Activated CD8-positive, alpha-beta memory T cell treated with anti-CD3 and anti-CD28 coated beads, Interleukin-2, amount 50 U/mL, for 24 hours (primary cell): ENCODE measurements around the gene RASGRP4.

ENCODE experiments used
- DNase-seq: peaks from one replicate; pipeline ENCODE4 v3.0.0-alpha.2; 2020; ENCODE audit errors: extremely low read depth

Gene RASGRP4

DNA sequence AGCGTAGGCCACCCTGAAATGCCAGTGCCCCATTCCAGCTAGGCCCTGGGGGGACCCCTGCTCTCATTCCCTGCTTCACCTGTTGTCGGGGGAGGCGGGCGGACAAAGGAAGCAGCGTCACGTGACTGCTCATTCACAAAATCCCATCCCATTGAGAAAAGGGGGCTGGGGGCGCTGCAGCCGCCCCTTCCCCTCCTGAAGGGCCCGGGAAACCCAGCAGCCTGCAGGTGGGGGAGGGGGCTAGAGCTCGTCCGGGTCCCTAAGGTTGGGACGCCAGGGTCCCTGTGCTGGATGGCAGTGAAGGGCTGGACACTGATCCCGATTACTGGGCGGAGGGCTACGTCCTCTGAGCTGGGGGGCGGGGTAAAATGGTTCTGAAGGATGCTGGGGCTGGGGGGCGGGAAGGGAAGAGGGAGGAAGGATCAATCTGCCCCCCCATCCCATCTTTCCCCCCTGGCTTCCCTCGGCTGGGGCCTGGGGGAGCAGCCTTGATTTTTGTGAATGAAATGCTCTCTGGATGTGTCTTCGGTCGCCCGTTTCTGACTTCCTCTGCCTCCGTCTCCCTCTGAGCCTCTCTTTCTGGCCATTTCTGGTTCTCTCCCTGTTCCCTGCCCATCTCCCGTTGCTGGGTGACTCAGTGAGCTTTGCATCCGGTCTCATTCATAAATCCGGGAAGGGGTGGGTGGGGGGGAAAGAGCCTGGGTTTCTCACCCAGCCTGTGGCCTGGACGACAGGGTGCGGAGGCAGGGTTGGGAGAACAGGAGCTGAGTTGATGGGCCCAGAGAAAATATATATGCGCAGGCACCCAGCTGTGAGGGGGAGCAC is 36.7 kb downstream of the RASGRP4 start:
- DNase-seq = no peak

DNA sequence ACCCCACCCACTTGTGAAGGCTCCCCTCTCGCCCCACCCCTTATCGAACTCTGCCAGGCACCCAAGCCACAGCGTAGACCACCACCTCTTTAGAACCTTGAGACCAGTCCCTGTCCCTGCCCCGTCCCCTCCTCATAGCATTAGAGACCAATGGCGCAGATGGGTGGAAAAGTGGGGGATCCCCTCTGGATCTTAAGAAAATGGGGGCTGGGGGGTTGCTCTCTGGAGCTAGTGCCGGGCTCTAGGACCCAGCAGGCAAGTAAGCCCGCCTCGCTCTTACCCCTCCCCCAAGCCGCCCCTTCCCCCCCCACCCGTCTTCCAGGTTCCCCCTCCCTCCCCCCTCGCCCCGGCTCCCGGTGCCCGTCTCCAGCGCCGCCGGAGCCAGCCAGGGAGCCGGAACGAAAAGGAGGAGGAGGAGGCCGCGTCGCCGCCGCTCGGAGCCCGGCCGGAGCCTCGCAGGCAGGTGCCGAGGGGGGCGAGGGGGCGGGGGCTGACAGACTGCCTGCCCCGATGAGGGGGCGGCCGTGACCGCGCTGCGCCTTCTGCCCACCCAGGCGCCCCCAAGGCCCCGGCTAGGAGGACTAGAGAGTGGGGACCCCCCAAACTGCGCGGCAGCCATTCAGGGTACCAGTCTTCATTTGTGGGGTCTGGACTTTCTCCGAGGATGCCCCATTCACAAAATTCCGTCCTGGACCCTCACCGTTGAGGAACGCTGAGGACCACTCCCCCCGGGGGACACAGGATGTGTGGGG is 37.5 kb downstream of the RASGRP4 start, which contains the start of gene SPRED3:
Gene SPRED3, plus strand, starts transcription at position 349 of the 752 bp plus-strand sequence. CDS start 1,606 bp downstream, outside the sequence.
- DNase-seq = no peak

DNA sequence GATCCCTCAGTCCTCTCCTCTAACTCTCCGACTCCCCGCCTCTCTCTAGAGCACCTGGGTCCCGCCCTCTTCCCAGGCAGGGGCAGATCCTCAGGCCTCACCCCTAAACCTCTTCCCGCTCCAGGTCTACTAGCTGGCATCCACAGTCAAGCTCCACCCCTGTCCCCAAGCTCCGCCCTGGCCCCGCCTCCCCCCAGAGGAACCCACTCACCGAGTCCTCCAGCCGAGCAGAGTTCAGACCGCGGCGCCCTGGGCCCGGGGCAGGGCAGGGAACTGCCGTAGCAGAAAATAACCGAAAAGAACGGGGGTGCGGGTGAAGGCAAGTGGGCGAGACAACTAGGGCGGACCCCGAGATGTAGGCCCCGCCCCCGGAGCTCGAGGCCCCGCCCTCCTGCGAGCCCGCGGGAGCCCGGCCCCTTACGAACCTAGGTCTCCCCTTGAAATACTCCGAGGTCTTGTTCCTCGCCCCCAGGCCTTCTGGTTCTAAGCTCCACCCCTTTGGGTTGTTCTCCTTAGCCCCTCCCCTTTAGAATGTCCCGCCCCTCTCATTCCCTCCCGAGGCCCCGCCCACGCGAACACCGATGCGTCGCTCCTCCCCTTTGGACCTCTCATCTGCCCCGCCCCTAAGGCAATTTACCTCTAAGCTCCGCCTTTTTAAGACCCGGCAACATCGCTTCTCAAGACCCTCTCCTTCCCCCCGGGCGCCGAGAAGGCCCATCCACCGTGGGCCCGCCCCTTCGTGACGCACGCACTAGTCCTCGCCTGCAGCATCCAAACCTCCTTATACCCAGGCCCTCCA is 38.3 kb downstream of the RASGRP4 start, which contains the start of gene GGN:
Gene GGN, minus strand, starts transcription at position 485 of the 799 bp plus-strand sequence. CDS start 773 bp downstream, outside the sequence.
- peak; percentile 47 for DNase-seq

DNA sequence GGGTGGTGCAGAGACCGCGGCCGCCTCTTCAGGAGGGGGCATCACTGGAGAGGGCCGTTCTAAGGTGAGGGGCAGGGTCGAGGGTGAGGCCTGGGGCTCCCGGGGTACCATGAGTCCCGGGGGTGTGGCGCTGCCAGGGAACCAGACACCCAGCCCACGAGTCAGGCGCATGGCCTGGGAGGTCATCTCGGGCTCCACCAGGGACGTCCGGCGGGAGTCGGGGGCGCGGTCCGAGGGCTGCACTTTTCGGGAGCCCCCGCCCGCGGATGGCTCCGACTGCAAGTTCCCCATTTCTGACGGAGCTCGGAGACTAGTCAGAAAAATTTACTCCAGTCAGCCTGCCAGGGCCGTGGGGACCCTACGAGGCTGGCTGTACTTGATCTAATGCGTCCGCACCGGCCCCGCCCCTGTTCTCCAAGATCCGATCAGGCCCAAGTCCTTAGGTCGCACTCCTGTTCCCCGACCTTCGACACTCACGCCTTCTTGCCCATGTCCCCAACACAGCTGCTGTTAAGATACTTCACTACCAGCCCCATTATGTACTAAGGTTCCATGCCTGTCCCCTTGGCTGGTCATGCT is 39.0 kb downstream of the RASGRP4 start:
- DNase-seq = no peak

DNA sequence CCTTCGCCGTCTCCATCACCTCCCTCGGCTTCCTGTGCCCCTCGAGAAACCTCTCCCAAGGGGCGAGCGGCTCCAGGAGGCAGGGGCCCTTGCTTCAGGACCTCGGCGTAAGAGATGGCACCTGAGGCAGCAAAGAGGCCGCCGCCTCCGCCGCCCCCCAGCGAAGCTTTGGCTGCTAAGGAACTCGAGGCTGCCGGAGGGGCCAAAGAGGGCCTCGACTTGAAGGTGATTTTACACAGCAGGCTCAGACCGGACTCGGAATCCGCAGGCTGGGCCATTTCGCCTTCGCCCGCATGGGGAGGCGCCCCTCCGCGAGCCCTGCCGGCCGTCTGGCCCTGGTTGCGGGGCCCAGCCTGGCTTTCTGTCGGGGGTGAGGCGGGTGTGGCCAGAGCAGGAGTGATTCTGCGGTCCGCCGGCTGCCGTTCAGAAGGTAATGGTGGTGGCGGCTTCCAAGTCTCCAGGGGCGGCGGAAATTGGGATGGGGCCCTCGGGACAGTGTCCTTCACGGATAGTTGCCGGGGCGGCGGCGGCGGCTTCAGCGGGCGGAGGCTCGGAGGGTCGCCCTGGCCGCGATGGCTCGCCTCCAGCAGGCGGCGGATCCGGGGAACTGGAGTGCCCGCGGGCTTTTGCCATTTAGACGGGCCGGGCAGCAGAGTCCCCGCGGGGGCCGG is 39.6 kb downstream of the RASGRP4 start:
- DNase-seq = no peak

DNA sequence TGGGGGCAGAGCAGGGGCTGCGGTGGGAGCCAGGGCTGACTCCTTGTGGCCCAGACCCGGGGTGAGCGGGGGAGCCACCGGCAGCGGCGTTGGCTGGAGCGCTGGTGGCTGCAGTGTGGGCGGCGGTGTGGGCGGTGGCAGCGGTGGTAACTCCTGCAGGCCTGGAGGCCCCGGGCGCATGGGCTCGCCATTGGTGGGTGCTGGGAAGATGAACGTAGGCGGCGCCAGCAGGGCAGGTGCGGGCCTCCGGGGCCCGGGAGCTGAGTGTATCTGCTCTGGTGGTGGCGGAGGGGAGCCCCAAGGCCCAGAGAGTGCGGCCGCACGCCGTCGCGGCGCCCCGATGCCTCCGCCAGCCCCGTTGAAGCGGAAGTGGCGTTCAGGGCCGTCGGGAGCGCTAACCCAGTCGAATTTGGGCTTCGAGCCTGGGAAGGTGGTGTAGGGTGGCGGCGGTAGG is 40.2 kb downstream of the RASGRP4 start:
- DNase-seq = no peak

DNA sequence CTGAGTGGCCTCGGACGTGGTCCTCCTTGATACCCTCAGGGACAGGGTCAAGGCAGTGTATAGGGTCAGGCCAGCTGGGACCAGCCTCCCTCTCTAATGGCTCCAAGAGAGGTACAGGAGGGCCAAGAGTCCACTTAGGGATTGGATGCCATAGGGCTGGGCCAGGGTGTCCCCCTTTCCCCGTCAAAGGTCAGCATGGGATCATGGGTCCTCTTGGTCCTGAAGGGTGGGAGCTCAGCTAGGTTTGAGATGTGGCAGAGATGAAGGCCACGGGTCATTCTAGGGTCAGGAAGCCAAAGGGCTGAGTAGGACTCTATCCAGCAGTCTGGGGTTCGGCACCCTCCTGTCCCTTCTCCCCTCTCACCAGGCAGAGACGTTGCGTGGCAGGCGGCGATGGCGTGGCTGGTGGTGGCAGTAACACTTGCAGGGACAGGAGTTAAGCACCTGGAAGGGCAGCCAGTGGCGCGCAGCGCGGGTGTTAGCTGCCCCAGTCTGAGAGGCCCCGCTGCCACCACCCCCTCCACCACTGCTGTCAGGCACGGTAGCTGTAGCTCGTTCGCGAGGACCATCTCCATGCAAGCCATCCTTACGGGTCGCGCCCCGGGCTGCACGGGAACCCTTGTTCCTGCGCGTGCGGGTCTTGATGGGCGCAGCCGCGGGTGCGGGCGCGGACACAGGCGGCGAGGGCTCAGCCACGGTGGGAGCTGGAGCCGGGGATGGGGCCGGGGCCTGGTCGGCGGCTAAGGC is 40.8 kb downstream of the RASGRP4 start:
- DNase-seq = no peak

DNA sequence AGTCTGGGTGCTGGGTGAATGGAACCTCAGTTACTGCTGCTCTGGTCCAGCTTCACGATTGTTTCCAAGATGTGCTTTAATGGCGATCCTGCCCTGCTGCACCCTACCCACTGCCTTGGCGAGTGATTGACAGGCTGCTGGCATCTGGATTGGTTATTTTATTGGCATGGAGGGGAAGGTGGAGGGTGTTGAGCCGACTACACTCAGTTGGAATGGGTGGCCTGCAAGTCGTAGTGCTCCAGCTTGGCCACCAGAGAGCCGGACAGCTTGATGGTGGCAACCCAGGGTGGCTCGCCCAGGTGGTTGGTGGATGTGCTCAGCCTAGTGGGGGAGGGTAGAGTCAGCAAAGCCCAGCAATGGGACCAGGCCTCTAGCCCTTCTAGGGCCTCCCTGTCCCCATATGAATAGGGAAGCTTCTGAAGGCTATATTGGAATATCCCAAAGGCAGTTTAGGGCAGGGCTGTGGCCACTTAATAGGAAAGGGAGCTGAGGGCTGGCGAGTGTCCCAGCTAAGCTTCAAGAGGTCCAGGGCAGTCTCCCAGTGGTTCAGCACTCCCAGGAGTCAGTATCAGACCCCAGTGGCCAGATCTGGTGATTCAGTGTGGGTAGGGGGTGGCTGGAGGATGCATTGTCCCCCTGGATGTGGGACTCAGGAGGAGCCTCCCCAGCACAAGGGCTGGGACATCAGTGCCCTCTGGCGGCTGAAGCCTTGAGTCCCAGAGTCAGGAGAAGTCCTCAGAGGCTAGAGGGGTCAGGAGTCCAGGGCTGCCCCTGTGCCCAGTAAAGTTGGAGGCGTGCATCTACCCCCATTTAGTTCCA is 41.6 kb downstream of the RASGRP4 start:
- no peak for DNase-seq

DNA sequence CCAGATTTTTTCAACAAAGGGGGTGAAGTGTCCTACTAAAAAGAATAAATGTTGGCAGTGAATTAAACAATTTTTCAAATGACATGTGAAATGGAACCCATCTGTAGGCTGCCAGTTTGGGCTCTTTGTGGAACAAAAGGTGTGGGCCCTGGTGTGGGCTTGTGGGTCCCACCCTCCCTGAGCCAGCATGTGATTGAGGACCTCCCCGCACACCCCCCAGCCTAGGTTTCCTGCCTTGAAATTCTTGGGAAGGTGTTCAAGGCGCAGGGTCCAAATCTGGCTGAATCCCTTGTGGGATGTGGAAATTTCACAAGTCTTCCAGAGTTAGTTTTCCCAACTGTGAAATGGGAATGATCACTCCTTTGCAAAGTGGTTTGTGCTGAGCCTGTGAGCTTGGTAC is 42.3 kb downstream of the RASGRP4 start:
- no peak for DNase-seq

DNA sequence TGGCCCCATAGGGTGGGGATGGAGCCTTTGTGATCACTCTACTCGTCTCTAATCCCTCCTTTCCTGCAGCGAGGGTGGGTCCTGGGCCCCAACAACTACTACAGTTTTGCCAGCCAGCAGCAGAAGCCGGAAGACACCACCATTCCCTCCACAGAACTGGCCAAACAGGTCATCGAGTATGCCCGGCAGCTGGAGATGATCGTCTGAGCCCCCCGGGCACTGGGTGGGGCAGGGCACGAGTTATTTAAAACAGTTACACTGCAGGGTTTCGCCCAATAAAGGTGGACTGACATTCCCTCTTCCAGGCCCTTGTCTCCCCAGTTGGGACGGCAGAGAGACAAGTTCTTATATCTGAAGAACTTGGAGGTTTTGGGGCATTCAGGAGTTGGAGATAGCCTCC is 42.8 kb downstream of the RASGRP4 start:
- no peak for DNase-seq

DNA sequence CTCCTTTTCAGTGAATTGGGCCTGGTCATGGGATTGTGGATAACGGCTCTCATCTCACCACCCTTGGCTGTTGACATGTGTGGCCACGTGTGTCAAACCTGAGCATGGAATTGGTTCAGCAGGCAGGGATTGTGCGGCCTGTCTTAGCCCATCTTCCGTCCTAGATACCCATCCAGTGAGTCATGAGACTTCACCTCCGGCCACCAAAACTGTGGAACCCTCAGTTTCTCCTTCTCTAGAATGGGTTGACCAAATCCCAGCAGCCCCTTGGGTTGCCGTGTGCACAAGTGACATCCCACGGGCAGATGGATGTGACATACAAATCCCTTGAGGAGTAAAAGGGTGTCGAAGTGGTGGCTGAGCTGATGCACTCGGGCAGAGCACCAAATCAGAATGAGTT is 44.9 kb downstream of the RASGRP4 start:
- no peak for DNase-seq

DNA sequence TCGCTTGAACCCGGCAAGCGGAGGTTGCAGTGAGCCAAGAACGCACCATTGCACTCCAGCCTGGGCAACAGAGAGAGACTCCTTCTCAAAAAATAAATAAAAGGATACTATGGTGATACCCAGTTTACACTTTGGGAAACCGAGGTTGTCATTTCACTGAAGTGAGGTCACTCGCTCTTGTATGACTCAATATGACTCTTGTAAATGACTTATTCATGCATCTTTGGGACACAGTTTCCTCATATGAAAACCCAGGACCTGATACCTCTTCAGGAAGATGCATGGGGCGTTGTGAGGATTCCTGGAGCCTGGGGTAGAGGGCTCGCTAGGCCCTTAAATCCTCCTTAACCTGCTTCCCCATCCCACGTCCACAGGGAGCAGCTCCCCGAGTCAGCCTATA is 47.2 kb downstream of the RASGRP4 start:
- DNase-seq = no peak

DNA sequence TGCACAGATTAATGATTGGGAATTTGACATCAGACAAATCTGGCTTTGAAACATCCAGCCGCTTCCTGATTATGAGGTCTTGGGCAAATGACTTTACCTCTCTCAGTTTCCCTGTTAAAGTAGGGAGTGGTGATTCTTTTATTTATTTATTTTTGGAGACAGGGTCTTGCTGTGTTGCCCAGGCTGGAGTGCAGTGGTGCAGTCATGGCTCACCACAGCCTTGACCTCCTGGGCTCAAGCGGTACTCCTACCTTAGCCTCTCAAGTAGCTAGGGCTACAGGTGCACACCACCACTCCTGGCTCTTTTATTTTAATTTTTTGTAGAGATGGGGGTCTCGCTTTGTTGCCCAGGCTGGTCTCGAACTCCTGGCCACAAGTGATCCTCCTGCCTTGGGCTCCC is 49.0 kb downstream of the RASGRP4 start:
- DNase-seq = no peak

DNA sequence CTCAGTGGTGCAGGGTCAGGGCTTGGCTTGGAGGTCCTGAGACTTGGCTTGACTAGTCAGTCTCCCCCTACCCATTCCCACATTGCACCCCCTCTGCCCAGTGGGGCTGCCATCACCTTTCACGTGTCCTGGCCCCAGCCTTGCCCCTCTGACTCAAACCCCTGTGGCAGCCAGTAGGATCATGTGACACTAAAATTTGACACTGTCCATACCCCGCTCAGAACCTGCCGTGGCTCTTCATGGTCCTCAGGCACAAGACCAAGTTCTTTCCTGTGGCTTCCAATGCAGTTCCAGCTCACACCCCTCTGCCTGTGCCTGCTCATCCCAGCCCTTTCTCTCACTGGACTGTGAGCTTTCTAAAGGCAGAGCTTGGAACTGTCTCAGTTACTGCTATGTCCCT is 49.4 kb downstream of the RASGRP4 start:
- DNase-seq = no peak

DNA sequence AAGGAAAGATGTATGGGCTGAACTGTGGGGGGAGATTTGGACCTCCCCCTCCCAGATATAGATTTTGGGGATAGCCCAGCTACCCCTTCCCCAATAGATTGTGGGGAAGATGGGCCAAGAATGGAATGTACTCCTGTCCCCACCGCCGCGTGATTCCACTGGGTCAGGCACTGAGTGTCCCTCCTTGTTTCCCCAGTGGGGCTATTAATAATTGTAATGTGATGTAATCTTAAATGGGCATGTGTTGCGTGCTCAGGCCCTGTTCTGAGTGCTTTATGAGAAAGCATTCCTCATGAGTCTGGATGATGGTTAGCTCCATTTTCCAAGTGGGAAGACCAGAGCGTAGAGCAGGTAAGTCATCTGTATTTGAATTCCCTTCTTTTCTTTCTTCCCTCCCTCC is 50.3 kb downstream of the RASGRP4 start:
- no peak for DNase-seq

DNA sequence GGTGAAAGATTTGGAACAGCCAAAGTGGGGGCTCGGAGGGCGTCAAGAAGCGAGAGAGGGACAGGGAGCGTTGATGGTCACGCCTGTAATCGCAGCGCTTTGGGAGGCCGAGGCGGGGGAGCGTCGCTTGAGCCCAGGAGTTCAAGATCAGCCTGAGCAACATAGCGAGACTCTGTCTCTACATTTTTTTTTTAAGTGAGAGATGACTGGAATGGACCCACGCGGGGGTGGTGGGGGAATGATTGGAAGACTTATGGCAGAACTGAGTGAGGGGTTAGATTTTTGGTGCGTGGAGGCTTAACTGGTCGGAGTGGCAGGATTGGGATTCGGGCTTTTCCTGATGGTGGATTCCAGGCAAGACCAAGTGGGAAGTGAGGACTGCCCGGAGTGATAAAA is 50.9 kb downstream of the RASGRP4 start:
- DNase-seq = no peak

DNA sequence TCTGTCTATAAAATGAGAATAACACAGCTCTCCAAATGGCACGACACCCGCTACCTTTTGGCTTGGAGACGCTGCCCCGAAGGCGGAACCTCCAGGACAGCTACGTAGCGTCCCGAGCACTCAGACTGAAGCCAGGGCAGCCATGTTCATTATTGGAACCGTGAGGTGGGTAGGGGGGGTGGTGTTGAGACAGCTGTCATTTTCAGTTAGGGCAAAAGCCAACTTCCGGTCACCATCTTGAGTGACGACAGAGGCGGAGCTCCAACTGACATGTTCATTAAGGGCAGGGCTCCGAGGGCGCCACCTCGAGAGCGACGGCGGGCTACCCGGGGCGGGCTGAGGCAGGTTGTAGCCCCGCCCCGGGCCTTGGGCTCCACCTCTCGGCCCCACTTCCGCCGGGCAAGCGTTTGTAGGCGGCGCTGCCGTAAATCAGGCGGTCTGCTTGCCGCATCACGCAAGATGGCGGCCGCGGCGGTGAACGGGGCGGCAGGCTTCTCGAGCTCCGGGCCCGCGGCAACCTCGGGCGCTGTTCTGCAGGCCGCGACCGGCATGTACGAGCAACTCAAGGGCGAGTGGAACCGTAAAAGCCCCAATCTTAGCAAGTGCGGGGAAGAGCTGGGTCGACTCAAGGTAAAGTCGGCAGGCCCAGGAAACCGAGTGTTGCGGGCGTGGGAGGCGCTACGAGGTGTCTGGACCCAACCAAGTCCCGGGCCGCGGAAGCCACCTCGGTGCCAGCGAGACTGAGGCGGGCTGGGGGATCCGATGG is 51.5 kb downstream of the RASGRP4 start, which contains the start of gene PSMD8:
Gene PSMD8, plus strand, starts transcription at position 240 of the 766 bp plus-strand sequence. Its CDS starts 31 bp downstream, at position 271.
- peak; percentile 95 for DNase-seq

DNA sequence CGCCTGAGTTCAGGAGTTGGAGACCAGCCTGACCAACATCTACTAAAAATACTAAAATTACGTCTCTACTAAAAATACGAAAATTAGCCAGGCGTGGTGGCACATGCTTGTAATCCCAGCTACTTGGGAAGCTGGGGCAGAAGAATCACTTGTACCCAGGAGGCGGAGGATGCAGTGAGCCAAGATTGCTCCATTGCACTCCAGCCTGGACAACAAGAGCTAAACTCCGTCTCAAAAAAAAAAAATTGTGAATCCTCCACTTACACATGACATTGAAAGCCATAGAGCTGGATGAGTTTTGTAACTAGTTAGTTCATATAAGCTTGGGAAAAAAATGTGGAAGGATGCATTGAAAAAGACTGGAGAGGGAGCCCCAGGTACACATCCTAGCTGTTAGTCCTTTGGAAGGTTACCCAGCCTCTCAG is 52.1 kb downstream of the RASGRP4 start:
- DNase-seq = no peak

DNA sequence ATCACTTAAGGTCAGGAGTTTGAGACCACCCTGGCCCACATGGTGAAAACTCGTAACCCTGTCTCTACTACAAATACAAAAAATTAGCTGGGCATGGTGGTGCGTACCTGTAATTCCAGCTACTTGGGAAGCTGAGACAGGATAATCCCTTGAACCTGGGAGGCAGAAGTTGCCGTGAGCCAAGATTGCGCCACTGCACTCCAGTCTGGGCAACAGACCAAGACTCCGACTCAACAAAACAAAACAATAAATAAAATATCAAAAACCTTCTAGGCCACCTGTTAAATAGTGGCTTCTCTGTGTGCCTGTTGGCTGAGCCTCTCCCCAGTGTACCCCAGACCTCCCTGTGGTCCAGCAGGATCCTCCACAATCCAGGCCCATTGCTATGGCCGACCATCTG is 54.9 kb downstream of the RASGRP4 start:
- no peak for DNase-seq
